Type B pancreatic cell (in vitro differentiated cells): Measurements from ENCODE around the gene LMOD3. TPM values are rescaled to one million over a fixed set of nuclear protein-coding genes. Genes with fewer than 3 reads are reported as not detected.

Experiments used
- DNase-seq: peaks from one replicate; pipeline ENCODE4 v3.0.0; 2021; ENCODE audit warnings: mixed read lengths; ENCODE audit not compliant: unreplicated experiment; ENCODE audit errors: extremely low spot score
- H3K27ac Mint-ChIP-seq: 2 replicates; pipeline ENCODE4 v1.8.0; 2021; ENCODE audit warnings: mild to moderate bottlenecking, mixed read lengths
- H3K27me3 Mint-ChIP-seq: 2 replicates; pipeline ENCODE4 v1.8.0; 2021; ENCODE audit warnings: mixed read lengths
- H3K36me3 Mint-ChIP-seq: 2 replicates; pipeline ENCODE4 v1.8.0; 2021; ENCODE audit warnings: mixed read lengths
- H3K4me1 Mint-ChIP-seq: one replicate; pipeline ENCODE4 v1.8.0; 2021; ENCODE audit warnings: mixed read lengths; ENCODE audit not compliant: unreplicated experiment
- H3K4me3 Mint-ChIP-seq: 2 replicates; pipeline ENCODE4 v1.8.0; 2021; ENCODE audit warnings: mild to moderate bottlenecking, mixed read lengths
- H3K9me3 Mint-ChIP-seq: 2 replicates; pipeline ENCODE4 v1.8.0; 2021; ENCODE audit warnings: mixed read lengths
- CTCF ChIP-seq: fragments of 200-600 bp; sonication (generic); conservative IDR thresholded peaks from 2 replicates; pipeline ENCODE4 v1.5.0; 2021; ENCODE audit warnings: antibody characterized with exemption, mild to moderate bottlenecking
- total RNA-seq: library from RNA; stranded (reverse); gene quantifications from 2 replicates; pipeline ENCODE4 v1.2.1, GENCODE V29; 2021; ENCODE audit warnings: low replicate concordance

LMOD3 gene
- total RNA-seq, 1 donor from 2014 or later: 0.12 TPM

GRCh38 chr3:69110941-69111546, 11.4 kb downstream of the LMOD3 start:
- TF ChIP-seq CTCF: no peak
- no peak for DNase-seq
- Mint-ChIP-seq H3K9me3 (no peaks in the 10 kb centered on the region), H3K4me3 (no peak overlapping the region), H3K4me1 (no peaks in the 10 kb centered on the region), H3K27me3 (no peaks in the 10 kb centered on the region), H3K27ac (no peak overlapping the region), H3K36me3 (no peaks in the 10 kb centered on the region)

DNA sequence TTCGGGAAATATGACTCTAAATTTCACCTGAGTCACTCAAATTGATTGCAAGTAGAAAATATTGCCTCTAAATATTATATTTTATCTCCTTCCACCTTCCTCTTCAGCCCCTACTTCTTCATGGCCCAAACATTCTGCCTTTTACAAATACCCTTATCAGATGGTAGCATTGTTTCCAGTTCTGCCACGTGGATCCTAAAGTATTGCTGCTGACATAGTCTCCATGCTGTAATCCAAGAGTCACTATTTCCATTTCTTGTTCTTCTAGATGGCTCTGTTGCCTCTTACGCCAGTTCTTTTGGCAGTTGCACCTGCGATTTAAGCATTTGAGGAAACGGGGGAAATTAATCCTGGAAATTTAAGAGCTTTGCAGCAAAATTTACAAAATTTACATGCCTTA, 13.6 kb downstream of the LMOD3 start:
- no peaks in the 10 kb centered on the region for H3K4me1 Mint-ChIP-seq
- H3K27ac Mint-ChIP-seq: no peak overlapping the region
- DNase-seq: no peak
- TF ChIP-seq CTCF: no peak
- H3K9me3 Mint-ChIP-seq: no peaks in the 10 kb centered on the region
- H3K36me3 Mint-ChIP-seq: peaks cover 5% of the 10 kb centered on the region
- H3K27me3 Mint-ChIP-seq: no peaks in the 10 kb centered on the region
- H3K4me3 Mint-ChIP-seq: no peak overlapping the region

DNA sequence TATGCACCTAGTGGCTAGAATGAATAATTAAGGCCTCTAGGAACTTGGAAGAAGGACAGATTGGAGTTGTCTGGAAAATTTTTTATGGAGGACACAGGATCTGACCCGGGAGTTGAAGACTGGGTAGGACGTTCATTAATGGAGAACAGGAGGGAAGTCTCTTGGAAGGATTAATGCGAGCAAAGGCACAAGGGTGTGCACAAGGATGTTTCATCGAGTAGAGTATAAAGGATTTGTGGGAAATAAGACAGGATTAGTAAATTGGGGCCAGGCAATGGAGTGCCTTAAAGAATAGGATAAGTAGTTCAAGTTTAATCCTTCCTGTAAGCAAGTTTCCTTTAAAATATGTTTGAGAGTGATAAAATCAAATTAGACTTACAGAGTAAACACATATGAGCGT, 14.6 kb downstream of the LMOD3 start:
- Mint-ChIP-seq H3K36me3 (peaks cover 8% of the 10 kb centered on the region), H3K4me3 (no peak overlapping the region), H3K4me1 (no peaks in the 10 kb centered on the region), H3K9me3 (no peaks in the 10 kb centered on the region), H3K27ac (no peak overlapping the region), H3K27me3 (no peaks in the 10 kb centered on the region)
- TF ChIP-seq CTCF: no peak
- DNase-seq: no peak

DNA sequence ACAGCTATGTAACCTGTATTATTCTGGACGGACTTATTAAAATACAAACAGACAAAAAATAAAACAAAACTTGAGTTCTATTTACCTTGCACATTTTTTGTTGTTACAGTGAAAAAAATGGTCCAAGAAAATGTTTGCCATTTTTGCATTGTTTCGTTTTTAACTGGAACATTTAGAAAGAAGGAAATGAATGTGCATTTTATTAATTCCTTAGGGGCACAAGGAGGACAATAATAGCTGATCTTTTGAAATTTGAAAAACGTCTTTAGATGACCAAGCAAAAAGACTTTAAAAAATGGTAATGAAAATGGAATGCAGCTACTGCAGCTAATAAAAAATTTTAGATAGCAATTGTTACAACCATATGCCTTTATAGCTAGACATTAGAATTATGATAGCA, 17.1 kb downstream of the LMOD3 start:
- no peaks in the 10 kb centered on the region for H3K27me3 Mint-ChIP-seq
- peaks cover 19% of the 10 kb centered on the region for H3K36me3 Mint-ChIP-seq
- no peak overlapping the region for H3K4me3 Mint-ChIP-seq
- no peak overlapping the region for H3K27ac Mint-ChIP-seq
- TF ChIP-seq CTCF: no peak
- no peaks in the 10 kb centered on the region for H3K9me3 Mint-ChIP-seq
- H3K4me1 Mint-ChIP-seq: no peaks in the 10 kb centered on the region
- no peak for DNase-seq

GRCh38 chr3:69104586-69104985, 17.8 kb downstream of the LMOD3 start:
- Mint-ChIP-seq H3K27ac (no peak overlapping the region), H3K9me3 (no peaks in the 10 kb centered on the region), H3K27me3 (no peaks in the 10 kb centered on the region), H3K4me3 (no peak overlapping the region), H3K4me1 (no peaks in the 10 kb centered on the region), H3K36me3 (peaks cover 24% of the 10 kb centered on the region)
- DNase-seq: no peak
- no peak for TF ChIP-seq CTCF

- Mint-ChIP-seq H3K4me1 (no peaks in the 10 kb centered on the region), H3K9me3 (no peaks in the 10 kb centered on the region), H3K4me3 (no peak overlapping the region), H3K27me3 (no peaks in the 10 kb centered on the region), H3K36me3 (peaks cover 29% of the 10 kb centered on the region), H3K27ac (no peak overlapping the region)
- no peak for TF ChIP-seq CTCF
- DNase-seq: no peak
These were observed 19.3 kb downstream of the LMOD3 start for GRCh38 chr3:69103123-69103522.
